ENCODE data around the gene ZNF575.
A peak's percentile ranks its signal among the peaks of the same experiment; 100 is the strongest.
"Not testable (repeated sequence)": the region's sequence is repeated elsewhere in the genome, so short reads cannot be mapped to it uniquely, and the experiment has no call there.

The ZNF575 gene

DNA sequence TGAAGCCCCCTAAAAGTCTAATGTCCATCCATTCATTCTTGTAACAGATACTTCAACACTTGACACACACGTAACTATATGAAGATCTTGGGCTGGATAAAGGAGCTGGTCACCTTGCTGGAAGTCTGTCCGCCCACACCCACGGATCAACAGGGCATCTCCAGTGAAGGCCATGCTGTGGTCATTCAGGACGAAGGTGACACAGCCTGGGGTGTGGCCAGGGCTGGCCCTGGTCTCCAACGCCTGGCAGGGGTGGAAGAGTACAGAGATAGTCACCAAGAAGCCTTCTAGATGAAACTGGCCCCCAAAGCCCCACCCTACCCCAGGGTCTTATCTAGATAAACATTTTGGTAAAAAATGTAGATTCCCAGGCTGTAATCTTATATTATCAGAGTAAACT, 21.7 kb upstream of the ZNF575 start:
- no peak for DNase-seq (ENCODE audit: low read depth)

- not testable (repeated sequence) for DNase-seq (ENCODE audit: low read depth)
These were observed 20.6 kb upstream of the ZNF575 start for GRCh38 chr19:43512399-43512798.

- DNase-seq (ENCODE audit: low read depth), result no peak
These were observed 14.9 kb upstream of the ZNF575 start for GRCh38 chr19:43518051-43518450.

GRCh38 chr19:43519436-43520088, 13.4 kb upstream of the ZNF575 start:
- peak; percentile 73 for DNase-seq (ENCODE audit: low read depth)

DNA sequence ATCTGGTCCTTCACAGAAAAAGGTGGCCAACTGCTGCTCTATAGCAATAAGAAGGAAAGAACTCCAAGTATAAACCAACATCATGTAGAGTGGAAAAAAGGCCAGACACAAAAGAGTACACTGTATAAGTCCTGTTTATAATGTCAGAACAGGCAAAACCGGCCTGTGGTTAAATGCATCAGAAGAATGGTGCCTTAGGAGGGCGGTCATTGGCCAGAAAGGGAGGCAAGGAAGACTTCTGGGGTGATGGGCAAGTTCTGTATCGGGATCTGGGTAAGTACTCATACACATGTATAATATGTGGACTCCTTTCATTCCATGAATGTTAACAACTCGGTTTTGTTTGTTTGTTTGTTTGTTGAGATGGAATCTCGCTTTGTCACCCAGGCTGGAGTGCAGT, 10.1 kb upstream of the ZNF575 start:
- DNase-seq (ENCODE audit: low read depth), result no peak

DNA sequence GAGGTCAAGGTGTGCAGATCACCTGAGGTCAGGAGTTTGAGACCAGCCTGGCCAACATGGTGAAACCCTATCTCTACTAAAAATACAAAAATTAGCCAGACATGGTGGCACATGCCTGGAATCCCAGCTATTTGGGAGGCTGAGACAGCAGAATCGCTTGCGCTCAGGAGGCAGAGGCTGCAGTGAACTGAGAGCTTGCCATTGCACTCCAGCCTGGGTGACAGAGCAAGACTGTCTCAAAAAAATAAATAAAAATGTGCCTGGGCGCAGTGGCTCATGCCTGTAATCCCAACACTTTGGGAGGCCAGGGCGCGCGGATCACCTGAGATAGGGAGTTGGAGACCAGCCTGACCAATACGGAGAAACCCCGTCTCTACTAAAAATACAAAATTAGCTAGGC, 9.3 kb upstream of the ZNF575 start:
- not testable (repeated sequence) for DNase-seq (ENCODE audit: low read depth)

DNA sequence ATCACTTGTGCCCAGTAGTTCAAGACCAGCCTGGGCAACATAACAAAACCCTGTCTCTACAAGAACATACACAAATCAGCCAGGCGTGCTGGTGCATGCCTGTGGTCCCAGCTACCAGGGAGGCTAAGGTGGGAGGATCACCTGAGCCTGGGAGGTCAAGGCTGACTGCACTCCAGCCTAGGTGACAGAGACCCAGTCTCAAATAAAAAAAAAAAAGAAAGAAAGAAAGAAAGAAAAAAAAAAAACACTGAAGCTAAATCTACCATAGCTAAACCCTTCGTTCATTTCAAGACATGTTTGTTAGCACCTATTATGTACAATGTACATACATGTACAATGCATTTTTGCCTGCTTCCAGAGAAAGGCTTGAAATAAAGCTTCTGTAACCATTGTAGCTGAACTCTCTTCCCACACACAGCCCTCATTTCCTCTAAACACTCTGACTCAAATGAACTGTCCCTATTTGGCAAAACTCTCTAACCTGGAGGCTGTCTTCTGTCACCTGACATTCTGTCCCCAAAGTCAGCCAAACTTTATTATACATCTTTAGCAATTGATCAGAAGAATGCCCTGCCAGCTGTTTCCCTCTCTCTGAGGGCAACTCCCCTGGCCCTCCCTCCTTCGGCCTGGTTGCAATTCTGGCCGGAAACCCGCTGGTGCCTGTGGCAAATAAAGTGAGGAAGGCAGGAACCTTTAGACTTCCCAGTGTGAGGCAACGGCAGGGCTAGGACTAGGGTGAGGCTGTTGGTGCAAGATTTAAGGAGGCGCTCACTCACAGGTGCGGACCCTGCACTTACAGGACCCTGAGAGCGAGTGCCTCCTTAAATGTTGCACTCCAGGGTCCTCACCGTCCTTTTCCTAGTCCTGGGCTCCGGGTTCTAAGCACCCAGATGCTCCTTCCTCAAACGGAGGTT, 7.8 kb upstream of the ZNF575 start:
- DNase-seq (ENCODE audit: low read depth), result no peak

GRCh38 chr19:43525836-43526771, 6.9 kb upstream of the ZNF575 start:
- DNase-seq (ENCODE audit: low read depth), result no peak

GRCh38 chr19:43526884-43527859, 5.8 kb upstream of the ZNF575 start, which contains the start of gene ETHE1:
TSS of gene ETHE1 (minus strand) at chr19:43527201. CDS start at chr19:43527177, 24 bp downstream.
- peak; percentile 60 for DNase-seq (ENCODE audit: low read depth)

GRCh38 chr19:43527860-43528622, 4.9 kb upstream of the ZNF575 start:
- DNase-seq (ENCODE audit: low read depth), result no peak

GRCh38 chr19:43532571-43532961, 422 bp upstream of the ZNF575 start:
- no peak for DNase-seq (ENCODE audit: low read depth)

- peak; percentile 82 for DNase-seq (ENCODE audit: low read depth)
These were observed 737 bp downstream of the ZNF575 start for GRCh38 chr19:43533546-43534304.

GRCh38 chr19:43534305-43534815, 1.4 kb downstream of the ZNF575 start:
- no peak for DNase-seq (ENCODE audit: low read depth)

- no peak for DNase-seq (ENCODE audit: low read depth)
These were observed 2.1 kb downstream of the ZNF575 start for GRCh38 chr19:43534816-43535761.

- DNase-seq (ENCODE audit: low read depth), result no peak
These were observed 5.9 kb downstream of the ZNF575 start for GRCh38 chr19:43538922-43539321.

- no peak for DNase-seq (ENCODE audit: low read depth)
These were observed 7.4 kb downstream of the ZNF575 start for GRCh38 chr19:43540381-43540780.

DNA sequence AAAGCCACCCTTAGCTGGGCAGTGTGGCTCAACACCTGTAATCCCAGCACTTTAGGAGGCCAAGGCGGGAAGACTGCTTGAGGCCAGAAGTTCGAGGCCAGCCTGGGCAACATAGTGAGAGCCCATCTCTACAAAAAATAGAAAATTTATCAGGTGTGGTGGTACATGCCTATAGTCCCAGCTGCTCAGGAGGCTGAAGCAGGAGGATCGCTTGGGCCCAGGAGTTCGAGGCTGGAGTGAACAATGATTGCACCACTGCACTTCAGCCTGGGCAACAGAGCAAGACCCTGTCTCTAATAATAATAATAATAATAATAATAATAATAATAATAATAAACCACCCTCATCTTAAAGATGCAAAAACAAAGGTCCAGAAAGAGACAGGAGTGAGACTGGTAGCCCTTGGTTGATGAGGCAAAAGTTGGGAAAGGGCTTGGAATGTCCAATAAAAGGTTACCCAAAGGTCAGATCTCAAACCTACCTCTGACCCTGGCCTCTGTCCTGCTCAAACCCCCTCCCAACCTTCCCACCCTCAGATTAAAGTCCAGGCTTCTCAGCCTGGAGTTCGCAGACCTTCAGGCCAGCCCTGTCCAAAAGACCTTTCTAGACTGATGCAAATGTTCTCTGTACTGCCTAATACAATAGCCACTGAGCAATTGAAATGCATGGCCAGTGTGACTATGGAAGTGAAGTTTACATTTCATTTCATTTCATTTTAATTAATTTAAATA, 9.1 kb downstream of the ZNF575 start:
- DNase-seq (ENCODE audit: low read depth), result no peak
